ENCODE results near the gene ASB5.

The ASB5 gene

GRCh38 chr4:176268963-176269362 is at the start of gene ASB5:
TSS of gene ASB5 (minus strand) at chr4:176269222. CDS start at chr4:176269108, 114 bp downstream.
- no peak within 1 kb of the TSS for H2AFZ ChIP-seq (ENCODE audit: low read length)
- H3K9ac ChIP-seq (ENCODE audit: low read depth, low read length, poor library complexity, severe bottlenecking) = no peak within 1 kb of the TSS
- no peaks in the 10 kb centered on the region for H3K9me2 ChIP-seq (replicated peaks; ENCODE audit: low read depth, low read length)
- no peaks in the 10 kb centered on the region for H3K36me3 ChIP-seq (ENCODE audit: insufficient read depth, low read length)
- no peaks in the 10 kb centered on the region for H3K9me3 ChIP-seq (ENCODE audit: insufficient read depth, low read depth, low read length)
- H3K4me2 ChIP-seq (ENCODE audit: low read depth, low read length, poor library complexity, severe bottlenecking) = no peak within 1 kb of the TSS
- no peak for TF ChIP-seq CTCF (conservative IDR thresholded peaks at IDR 0.05; ENCODE audit: low read length)
- TF ChIP-seq EZH2phosphoT487 (IDR thresholded peaks at IDR 0.05; ENCODE audit: borderline replicate concordance) = no peak
- H3K79me2 ChIP-seq (ENCODE audit: insufficient read depth, low read length) = no peaks in the 10 kb centered on the region
- no peaks in the 10 kb centered on the region for H3K27me3 ChIP-seq (ENCODE audit: insufficient read depth, low read length, poor library complexity, severe bottlenecking)
- no peaks in the 10 kb centered on the region for H3F3A ChIP-seq (ENCODE audit: low read depth)
- H3K4me1 ChIP-seq (ENCODE audit: insufficient read depth, low read length, poor library complexity, severe bottlenecking) = no peaks in the 10 kb centered on the region
- H4K20me1 ChIP-seq (ENCODE audit: insufficient read depth, low read length, poor library complexity, severe bottlenecking) = no peaks in the 10 kb centered on the region
- no peak within 1 kb of the TSS for H3K4me3 ChIP-seq (ENCODE audit: low read length, poor library complexity, severe bottlenecking)

- H4K20me1 ChIP-seq (ENCODE audit: insufficient read depth, low read length, poor library complexity, severe bottlenecking) = no peaks in the 10 kb centered on the region
- H3K27me3 ChIP-seq (ENCODE audit: insufficient read depth, low read length, poor library complexity, severe bottlenecking) = no peaks in the 10 kb centered on the region
- H3K4me1 ChIP-seq (ENCODE audit: insufficient read depth, low read length, poor library complexity, severe bottlenecking) = peaks cover under 1% of the 10 kb centered on the region
- H3F3A ChIP-seq (ENCODE audit: low read depth) = no peaks in the 10 kb centered on the region
- TF ChIP-seq EZH2phosphoT487 (IDR thresholded peaks at IDR 0.05; ENCODE audit: borderline replicate concordance) (no peak), CTCF (conservative IDR thresholded peaks at IDR 0.05; ENCODE audit: low read length) (no peak)
- no peaks in the 10 kb centered on the region for H3K36me3 ChIP-seq (ENCODE audit: insufficient read depth, low read length)
- H2AFZ ChIP-seq (ENCODE audit: low read length) = no peak overlapping the region
- H3K9ac ChIP-seq (ENCODE audit: low read depth, low read length, poor library complexity, severe bottlenecking) = no peak overlapping the region
- no peaks in the 10 kb centered on the region for H3K9me3 ChIP-seq (ENCODE audit: insufficient read depth, low read depth, low read length)
- 0 out of 2 replicates have a peak, but pooled peaks cover under 1% of the 10 kb centered on the region for H3K79me2 ChIP-seq (ENCODE audit: insufficient read depth, low read length)
- H3K9me2 ChIP-seq (replicated peaks; ENCODE audit: low read depth, low read length) = no peaks in the 10 kb centered on the region
- no peak overlapping the region for H3K4me2 ChIP-seq (ENCODE audit: low read depth, low read length, poor library complexity, severe bottlenecking)
- no peak overlapping the region for H3K4me3 ChIP-seq (ENCODE audit: low read length, poor library complexity, severe bottlenecking)
Measured at GRCh38 chr4:176313596-176314336, 44.7 kb upstream of the ASB5 start.

GRCh38 chr4:176309772-176310171 is 40.8 kb upstream of the ASB5 start:
- no peaks in the 10 kb centered on the region for H3K79me2 ChIP-seq (ENCODE audit: insufficient read depth, low read length)
- H3F3A ChIP-seq (ENCODE audit: low read depth) = no peaks in the 10 kb centered on the region
- TF ChIP-seq EZH2phosphoT487 (IDR thresholded peaks at IDR 0.05; ENCODE audit: borderline replicate concordance) (no peak), CTCF (conservative IDR thresholded peaks at IDR 0.05; ENCODE audit: low read length) (no peak)
- no peaks in the 10 kb centered on the region for H3K27me3 ChIP-seq (ENCODE audit: insufficient read depth, low read length, poor library complexity, severe bottlenecking)
- no peak overlapping the region for H3K9ac ChIP-seq (ENCODE audit: low read depth, low read length, poor library complexity, severe bottlenecking)
- H3K4me1 ChIP-seq (ENCODE audit: insufficient read depth, low read length, poor library complexity, severe bottlenecking) = no peaks in the 10 kb centered on the region
- H2AFZ ChIP-seq (ENCODE audit: low read length) = no peak overlapping the region
- H3K9me3 ChIP-seq (ENCODE audit: insufficient read depth, low read depth, low read length) = no peaks in the 10 kb centered on the region
- no peaks in the 10 kb centered on the region for H3K9me2 ChIP-seq (replicated peaks; ENCODE audit: low read depth, low read length)
- H3K36me3 ChIP-seq (ENCODE audit: insufficient read depth, low read length) = no peaks in the 10 kb centered on the region
- no peak overlapping the region for H3K4me2 ChIP-seq (ENCODE audit: low read depth, low read length, poor library complexity, severe bottlenecking)
- no peak overlapping the region for H3K4me3 ChIP-seq (ENCODE audit: low read length, poor library complexity, severe bottlenecking)
- H4K20me1 ChIP-seq (ENCODE audit: insufficient read depth, low read length, poor library complexity, severe bottlenecking) = no peaks in the 10 kb centered on the region
